K562 (cell line): ENCODE data around the gene ZNF488. TPM values are rescaled to one million over a fixed set of nuclear protein-coding genes. Genes with fewer than 3 reads are reported as not detected.

Experiments used
- ATAC-seq: fragments of 200-7000 bp; cut with Tn5 transposase; 3 replicates; pipeline ENCODE4 v1.9.1; 2020; ENCODE audit warnings: moderate library complexity
- BruUV-seq: library from RNA; stranded (reverse); fragments of 400-500 nt; replicated peaks from 2 replicates; lab custom pipeline; 2021; lab: Mats Ljungman, UMichigan
- CTCF ChIA-PET: fragments of 300-600 bp; formaldehyde crosslinking; extraction: SDS; loops from one replicate; lab custom pipeline; 2021; ENCODE audit warnings: low intra/inter-chr PET ratio; lab: Yijun Ruan, JAX
- POLR2A ChIA-PET: fragments of 300-600, 350-650 bp; sonication (Branson Sonifier 250); formaldehyde crosslinking; extraction: SDS; loops from one replicate; lab custom pipeline; 2021; ENCODE audit warnings: antibody characterized with exemption, inconsistent platforms; lab: Yijun Ruan, JAX
- DNase-seq, 4 experiments: peaks; one replicate each; pipeline versions ENCODE4 v3.0.0 to v3.0.0-alpha.2; 2011 to 2018; ENCODE audit warnings: low spot score in 3 of 4, mixed read lengths in 3 of 4; ENCODE audit errors: extremely low read depth in 1 of 4
- FAIRE-seq: peaks from 2 replicates; lab custom pipeline; 2011; peaks lifted over from hg19 to GRCh38; lab: Jason Lieb, UNC
- H2AFZ ChIP-seq: 2 replicates; pipeline ENCODE4 v1.6.0; 2011; ENCODE audit warnings: low read depth, low read length, control low read depth, inconsistent platforms
- H3K27ac ChIP-seq: fragments of 200-600 bp; 3 replicates; pipeline ENCODE4 v1.8.0; 2011; ENCODE audit warnings: low read depth, mild to moderate bottlenecking, control low read depth, inconsistent platforms, low read length, moderate library complexity, mixed read lengths; ENCODE audit errors: extremely low read depth
- H3K27me3 ChIP-seq, 2 experiments: fragments of 300-600 bp in 1 of 2; 2 replicates in 1 of 2; 3 replicates in 1 of 2; pipeline versions ENCODE4 v1.6.0 to v1.8.0; 2011; ENCODE audit warnings: inconsistent platforms in 2 of 2, low read length in 2 of 2, mild to moderate bottlenecking in 1 of 2, mixed read lengths in 1 of 2, moderate library complexity in 1 of 2; ENCODE audit not compliant: control insufficient read depth in 2 of 2, insufficient read depth in 2 of 2
- H3K36me3 ChIP-seq: fragments of 300-600 bp; 3 replicates; pipeline ENCODE4 v1.8.0; 2011; ENCODE audit warnings: mild to moderate bottlenecking, low read length, inconsistent platforms; ENCODE audit not compliant: control insufficient read depth, insufficient read depth
- H3K4me1 ChIP-seq, 2 experiments: fragments of 200-600 bp in 1 of 2; replicated peaks in 1 of 2; 2 replicates in 1 of 2; 3 replicates in 1 of 2; pipeline versions ENCODE4 v1.5.1 to v1.8.0; 2011; ENCODE audit warnings: inconsistent platforms in 2 of 2, low read length in 2 of 2, mild to moderate bottlenecking in 1 of 2, mixed read lengths in 1 of 2, moderate library complexity in 1 of 2; ENCODE audit not compliant: control insufficient read depth in 2 of 2, insufficient read depth in 2 of 2
- H3K4me2 ChIP-seq: 2 replicates; pipeline ENCODE4 v1.6.1; 2011; ENCODE audit warnings: low read length, control low read depth, inconsistent platforms, mixed read lengths; ENCODE audit not compliant: insufficient read depth
- H3K4me3 ChIP-seq: fragments of 200-600 bp; sonication (generic), shearing (Covaris generic); 2 replicates; pipeline ENCODE4 v1.5.1; 2016; ENCODE audit warnings: control low read depth, inconsistent platforms
- H3K79me2 ChIP-seq: fragments of 200-600 bp; 3 replicates; pipeline ENCODE4 v1.8.0; 2011; ENCODE audit warnings: low read length, inconsistent platforms; ENCODE audit not compliant: control insufficient read depth, insufficient read depth
- H3K9ac ChIP-seq, 2 experiments: 2 replicates each; pipeline versions ENCODE4 v1.6.0 to v1.6.1; 2011; ENCODE audit warnings: low read depth in 2 of 2, low read length in 2 of 2, control low read depth in 1 of 2, inconsistent platforms in 1 of 2, mild to moderate bottlenecking in 1 of 2, mixed read lengths in 1 of 2; ENCODE audit not compliant: insufficient read depth in 1 of 2
- H3K9me1 ChIP-seq: one replicate; pipeline ENCODE4 v1.6.0; 2011; ENCODE audit warnings: inconsistent platforms, mild to moderate bottlenecking, low read length, moderate library complexity; ENCODE audit not compliant: control insufficient read depth, insufficient read depth
- H3K9me3 ChIP-seq: replicated peaks from 2 replicates; pipeline ENCODE4 v1.5.1; 2011; ENCODE audit warnings: low read depth, low read length, inconsistent platforms; ENCODE audit not compliant: control insufficient read depth, insufficient read depth
- H4K20me1 ChIP-seq: replicated peaks from 2 replicates; pipeline ENCODE4 v1.6.1; 2011; ENCODE audit warnings: low read length, inconsistent platforms, mixed read lengths; ENCODE audit not compliant: control insufficient read depth, insufficient read depth
- DNMT1 ChIP-seq: fragments of 450-650 bp; IDR thresholded peaks from 2 replicates; pipeline ENCODE4 v1.6.1; 2016; ENCODE audit warnings: antibody characterized with exemption, mild to moderate bottlenecking
- FOXK2 ChIP-seq, 2 experiments: fragments of 450-650 bp; IDR thresholded peaks in 1 of 2; conservative IDR thresholded peaks in 1 of 2; 2 replicates each; pipeline ENCODE4 v1.6.1; 2016; ENCODE audit warnings: low read depth in 2 of 2, mild to moderate bottlenecking in 1 of 2
- MAZ ChIP-seq, 2 experiments: fragments of 450-650 bp in 1 of 2; sonication (generic) in 1 of 2; formaldehyde crosslinking; IDR thresholded peaks in 1 of 2; conservative IDR thresholded peaks in 1 of 2; 2 replicates each; pipeline versions ENCODE4 v1.4.0 to v1.5.0; 2020; ENCODE audit warnings: mild to moderate bottlenecking in 1 of 2, missing genetic modification reagents in 1 of 2
- NELFE ChIP-seq: IDR thresholded peaks from 2 replicates; pipeline ENCODE4 v1.6.1; 2011; ENCODE audit warnings: mild to moderate bottlenecking; ENCODE audit not compliant: insufficient read depth, insufficient read length
- NFATC3 ChIP-seq: fragments of 450-650 bp; IDR thresholded peaks from 2 replicates; pipeline ENCODE4 v1.6.1; 2017; ENCODE audit warnings: mild to moderate bottlenecking
- RBFOX2 ChIP-seq: fragments of 200-400 bp; formaldehyde crosslinking; IDR thresholded peaks from 2 replicates; pipeline ENCODE4 v1.6.1; 2017; ENCODE audit warnings: low read depth, mild to moderate bottlenecking, low read length, moderate library complexity
- WGBS: fragments of 100-300 bp; shearing (Covaris generic); methylation state at CpG from one replicate; pipeline ENCODE4 v1.1.6; 2016; ENCODE audit warnings: low coverage, mixed read lengths; ENCODE audit not compliant: insufficient coverage; ENCODE audit errors: missing lambda C conversion rate; 5-methylcytosine and 5-hydroxymethylcytosine counted together
- in situ Hi-C: fragments of 300-500 bp; cut with MboI; formaldehyde crosslinking; loops from 4 replicates; pipeline ENCODE4 v1.15.0; 2018; ENCODE audit warnings: inconsistent platforms, mixed read lengths
- intact Hi-C: fragments of 100-400 bp; cut with micrococcal nuclease; formaldehyde crosslinking; loops from 2 replicates; pipeline ENCODE4 v1.14.2; 2022
- polyA plus RNA-seq, 8 experiments: library from polyadenylated mRNA; depleted of rRNA in 4 of 8; stranded (reverse) in 5 of 8; unstranded in 3 of 8; fragments of >200 nt; fragmentation: Nextera tagmentation in 2 of 8; fragmentation: Illumina TruSeq in 1 of 8; extraction: Ambion mirVana in 2 of 8; extraction: Trizol in 1 of 8; gene quantifications; 2 replicates each; pipeline versions ENCODE4 v1.2.1 to v1.2.3, GENCODE V29; 2011 to 2014; ENCODE audit warnings: inconsistent platforms in 1 of 8, missing spikeins in 1 of 8
- total RNA-seq, 7 experiments: library from RNA; depleted of rRNA in 6 of 7; stranded (reverse); fragments of >200 nt in 6 of 7; fragmentation: Illumina TruSeq in 2 of 7; extraction: Trizol in 2 of 7; gene quantifications; 2 replicates each; pipeline versions ENCODE4 v1.2.1 to v1.2.3, GENCODE V29; 2011 to 2021; ENCODE audit warnings: low replicate concordance in 1 of 7
- TF ChIP-seq, protein P1 (sequence below), 2 experiments: fragments of 450-650 bp in 1 of 2; sonication (generic) in 1 of 2; formaldehyde crosslinking in 1 of 2; IDR thresholded peaks; 2 replicates each; pipeline versions ENCODE4 v1.7.1 to v1.9.0; 2016 to 2022; ENCODE audit warnings: inconsistent platforms in 1 of 2, mild to moderate bottlenecking in 1 of 2, missing genetic modification reagents in 1 of 2

The ZNF488 gene
- total and polyA plus RNA-seq, 9 of the 15 experiments (the other 6 are each of a cell fraction or from before 2014, with no cell fraction given) = 0.03 to 0.09 (median 0.05) TPM; not detected in 3

DNA sequence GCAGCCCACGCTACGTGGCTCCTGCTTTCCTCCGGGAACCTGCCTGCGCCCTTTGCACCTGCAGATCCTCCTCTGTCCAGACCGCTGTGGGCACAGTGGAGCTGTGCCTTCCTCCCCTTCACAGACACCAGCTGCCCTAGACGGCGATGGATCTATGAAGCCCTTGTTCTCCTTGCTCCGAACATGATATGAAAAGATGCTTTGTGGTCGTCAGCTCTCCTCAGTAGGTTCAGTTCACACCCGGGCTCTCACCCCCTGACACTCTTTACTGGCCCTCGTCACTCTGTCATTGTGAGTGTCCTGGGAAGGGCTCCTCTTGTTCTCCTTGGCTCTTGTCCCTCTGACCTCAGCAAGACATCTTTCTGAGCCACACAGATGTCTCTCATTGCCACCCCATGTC lies 4.2 kb downstream of the ZNF488 start:
- Histone ChIP-seq H3K79me2 (no peaks in the 10 kb centered on the region), H3K36me3 (no peaks in the 10 kb centered on the region), H2AFZ (no peak overlapping the region), H3K9me1 (no peaks in the 10 kb centered on the region), H3K4me1 (peaks cover 0 to 14% of the 10 kb centered on the region in 2 experiments; a peak in 3 of 5 replicates), H3K27me3 (peaks cover 35 to 74% of the 10 kb centered on the region in 2 experiments), H3K9me3 (no peaks in the 10 kb centered on the region), H3K4me2 (no peak overlapping the region), H3K9ac (no peak overlapping the region), H3K4me3 (no peak overlapping the region), H4K20me1 (0 out of 2 replicates have a peak, but pooled peaks cover 9% of the 10 kb centered on the region), H3K27ac (no peak overlapping the region)
- in situ Hi-C loops (loop anchor here (5.0 kb wide), 2 partner anchors 1098 to 1273 kb away; no protein-coding TSS in a partner anchor), intact Hi-C loops (loop anchor here (2.0 kb wide), 1 partner anchor 15 kb away; no protein-coding TSS in a partner anchor)
- ChIA-PET POLR2A (interaction anchor here (1.0 to 1.3 kb wide), 3 partner anchors 13 to 1096 kb away, joined by 3 to 7 read pairs (median 4); partner anchors contain the start of gene RBP3), CTCF (no interaction called here)
- WGBS = under 1% methylated on average over 10 of the region's 11 CpGs
- TF ChIP-seq DNMT1 (no peak), FOXK2 (conservative IDR thresholded peaks at IDR 0.05 in 1 of 2, IDR thresholded peaks at IDR 0.05 in 1 of 2; ENCODE audit: low read depth in 2 of 2) (no peak), NFATC3 (no peak), NELFE (no peak), RBFOX2 (no peak), MAZ (CRISPR knock-in tag; conservative IDR thresholded peaks at IDR 0.05 in 1 of 2, IDR thresholded peaks at IDR 0.05 in 1 of 2) (no peak)
- TF ChIP-seq, protein P1, sequence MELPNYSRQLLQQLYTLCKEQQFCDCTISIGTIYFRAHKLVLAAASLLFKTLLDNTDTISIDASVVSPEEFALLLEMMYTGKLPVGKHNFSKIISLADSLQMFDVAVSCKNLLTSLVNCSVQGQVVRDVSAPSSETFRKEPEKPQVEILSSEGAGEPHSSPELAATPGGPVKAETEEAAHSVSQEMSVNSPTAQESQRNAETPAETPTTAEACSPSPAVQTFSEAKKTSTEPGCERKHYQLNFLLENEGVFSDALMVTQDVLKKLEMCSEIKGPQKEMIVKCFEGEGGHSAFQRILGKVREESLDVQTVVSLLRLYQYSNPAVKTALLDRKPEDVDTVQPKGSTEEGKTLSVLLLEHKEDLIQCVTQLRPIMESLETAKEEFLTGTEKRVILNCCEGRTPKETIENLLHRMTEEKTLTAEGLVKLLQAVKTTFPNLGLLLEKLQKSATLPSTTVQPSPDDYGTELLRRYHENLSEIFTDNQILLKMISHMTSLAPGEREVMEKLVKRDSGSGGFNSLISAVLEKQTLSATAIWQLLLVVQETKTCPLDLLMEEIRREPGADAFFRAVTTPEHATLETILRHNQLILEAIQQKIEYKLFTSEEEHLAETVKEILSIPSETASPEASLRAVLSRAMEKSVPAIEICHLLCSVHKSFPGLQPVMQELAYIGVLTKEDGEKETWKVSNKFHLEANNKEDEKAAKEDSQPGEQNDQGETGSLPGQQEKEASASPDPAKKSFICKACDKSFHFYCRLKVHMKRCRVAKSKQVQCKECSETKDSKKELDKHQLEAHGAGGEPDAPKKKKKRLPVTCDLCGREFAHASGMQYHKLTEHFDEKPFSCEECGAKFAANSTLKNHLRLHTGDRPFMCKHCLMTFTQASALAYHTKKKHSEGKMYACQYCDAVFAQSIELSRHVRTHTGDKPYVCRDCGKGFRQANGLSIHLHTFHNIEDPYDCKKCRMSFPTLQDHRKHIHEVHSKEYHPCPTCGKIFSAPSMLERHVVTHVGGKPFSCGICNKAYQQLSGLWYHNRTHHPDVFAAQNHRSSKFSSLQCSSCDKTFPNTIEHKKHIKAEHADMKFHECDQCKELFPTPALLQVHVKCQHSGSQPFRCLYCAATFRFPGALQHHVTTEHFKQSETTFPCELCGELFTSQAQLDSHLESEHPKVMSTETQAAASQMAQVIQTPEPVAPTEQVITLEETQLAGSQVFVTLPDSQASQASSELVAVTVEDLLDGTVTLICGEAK (IDR thresholded peaks at IDR 0.05) = no peak
- TF ChIP-seq, protein P1 (CRISPR knock-in tag; IDR thresholded peaks at IDR 0.05) = no peak
- no peak for FAIRE-seq
- no peak for ATAC-seq
- DNase-seq = no peak
- no TSS peak for BruUV-seq
